GM23338 (cell line): ENCODE measurements around the gene THBS3. TPM values are rescaled to one million over a fixed set of nuclear protein-coding genes. Genes with fewer than 3 reads are reported as not detected.
A peak's percentile ranks its signal among the peaks of the same experiment; 100 is the strongest.

ENCODE experiments used
- ATAC-seq: fragments of 200-7000 bp; cut with Tn5 transposase; 3 replicates; pipeline ENCODE4 v1.9.1; 2020
- DNase-seq: peaks from one replicate; pipeline ENCODE4 v3.0.0-alpha.2; 2015; ENCODE audit warnings: low spot score
- H2AFZ ChIP-seq: fragments of 200-600 bp; sonication (generic); 2 replicates; pipeline ENCODE4 v1.8.0; 2016; ENCODE audit warnings: antibody characterized with exemption, mild to moderate bottlenecking, moderate library complexity
- H3F3A ChIP-seq: fragments of 200-600 bp; sonication (generic); replicated peaks from 2 replicates; pipeline ENCODE4 v1.8.0; 2017; ENCODE audit warnings: antibody characterized with exemption, mixed run types, low read depth
- H3K27ac ChIP-seq: fragments of 200-600 bp; sonication (generic); 2 replicates; pipeline ENCODE4 v1.6.1; 2016; ENCODE audit warnings: low read depth
- H3K27me3 ChIP-seq: fragments of 200-600 bp; sonication (generic); 2 replicates; pipeline ENCODE4 v1.8.0; 2016; ENCODE audit warnings: mild to moderate bottlenecking, mixed run types, moderate library complexity; ENCODE audit not compliant: insufficient read depth
- H3K36me3 ChIP-seq: fragments of 200-600 bp; sonication (generic); 2 replicates; pipeline ENCODE4 v1.8.0; 2016; ENCODE audit warnings: mild to moderate bottlenecking; ENCODE audit not compliant: insufficient read depth
- H3K4me1 ChIP-seq: fragments of 200-600 bp; sonication (generic); 2 replicates; pipeline ENCODE4 v1.8.0; 2016; ENCODE audit warnings: mild to moderate bottlenecking, moderate library complexity; ENCODE audit not compliant: insufficient read depth
- H3K4me2 ChIP-seq: fragments of 200-600 bp; sonication (generic); 2 replicates; pipeline ENCODE4 v1.7.1; 2017; ENCODE audit warnings: mixed run types
- H3K4me3 ChIP-seq: fragments of 200-600 bp; sonication (generic); 2 replicates; pipeline ENCODE4 v1.6.1; 2016; ENCODE audit warnings: mixed run types
- H3K79me2 ChIP-seq: fragments of 200-600 bp; sonication (generic); replicated peaks from 2 replicates; pipeline ENCODE4 v1.8.0; 2017; ENCODE audit warnings: mild to moderate bottlenecking; ENCODE audit not compliant: insufficient read depth
- H3K9me2 ChIP-seq: fragments of 200-600 bp; sonication (generic); 2 replicates; pipeline ENCODE4 v1.8.0; 2017; ENCODE audit not compliant: insufficient read depth
- H4K20me1 ChIP-seq: fragments of 200-600 bp; sonication (generic); replicated peaks from 2 replicates; pipeline ENCODE4 v1.8.0; 2017; ENCODE audit warnings: mild to moderate bottlenecking; ENCODE audit not compliant: insufficient read depth
- H3K27ac Mint-ChIP-seq: 2 replicates; pipeline ENCODE4 v1.8.0; 2020; ENCODE audit warnings: inconsistent platforms, mild to moderate bottlenecking, moderate library complexity, mixed read lengths
- H3K27me3 Mint-ChIP-seq: 3 replicates; pipeline ENCODE4 v1.8.0; 2022; ENCODE audit warnings: low read depth, mild to moderate bottlenecking, moderate library complexity, mixed read lengths, inconsistent platforms; ENCODE audit not compliant: insufficient read depth, poor library complexity
- H3K36me3 Mint-ChIP-seq: 3 replicates; pipeline ENCODE4 v1.8.0; 2021; ENCODE audit warnings: low read depth, mild to moderate bottlenecking, inconsistent platforms, moderate library complexity, mixed read lengths
- H3K4me1 Mint-ChIP-seq: 3 replicates; pipeline ENCODE4 v1.8.0; 2020; ENCODE audit warnings: mild to moderate bottlenecking, inconsistent platforms, mixed read lengths
- H3K4me3 Mint-ChIP-seq: 3 replicates; pipeline ENCODE4 v1.8.0; 2021; ENCODE audit warnings: moderate library complexity, mild to moderate bottlenecking, inconsistent platforms, mixed read lengths
- H3K9me3 Mint-ChIP-seq: 3 replicates; pipeline ENCODE4 v1.8.0; 2020; ENCODE audit warnings: moderate library complexity, mild to moderate bottlenecking, inconsistent platforms, mixed read lengths
- CREB1 ChIP-seq: fragments of 250-450 bp; sonication (Bioruptor Pico); IDR thresholded peaks from 2 replicates; pipeline ENCODE4 v1.5.0; 2020; ENCODE audit warnings: low read depth, mild to moderate bottlenecking, moderate library complexity
- EZH2 ChIP-seq: fragments of 200-600 bp; sonication (generic); IDR thresholded peaks from one replicate; pipeline ENCODE4 v1.8.0; 2017; ENCODE audit warnings: antibody characterized with exemption, mild to moderate bottlenecking, low read depth; ENCODE audit not compliant: unreplicated experiment
- EZH2phosphoT487 ChIP-seq: fragments of 200-600 bp; sonication (generic); IDR thresholded peaks from one replicate; pipeline ENCODE4 v1.8.1; 2018; ENCODE audit warnings: antibody characterized with exemption; ENCODE audit not compliant: unreplicated experiment
- JUNB ChIP-seq: IDR thresholded peaks from one replicate; pipeline ENCODE4 v1.6.1; 2016; ENCODE audit warnings: antibody characterized with exemption; ENCODE audit not compliant: unreplicated experiment
- NANOG ChIP-seq: IDR thresholded peaks from 2 replicates; pipeline ENCODE4 v1.6.1; 2016; ENCODE audit warnings: antibody characterized with exemption, borderline replicate concordance
- POLR2AphosphoS5 ChIP-seq: IDR thresholded peaks from 2 replicates; pipeline ENCODE4 v1.6.1; 2016; ENCODE audit warnings: antibody characterized with exemption, low read depth
- STAT1 ChIP-seq: IDR thresholded peaks from one replicate; pipeline ENCODE4 v1.6.1; 2016; ENCODE audit warnings: antibody characterized with exemption; ENCODE audit not compliant: unreplicated experiment
- ZNF114 ChIP-seq: fragments of 250-450 bp; sonication (Bioruptor Pico); IDR thresholded peaks from 2 replicates; pipeline ENCODE4 v1.5.0; 2020; ENCODE audit warnings: mild to moderate bottlenecking, moderate library complexity
- ZNF331 ChIP-seq: fragments of 250-450 bp; sonication (Bioruptor Pico); IDR thresholded peaks from 2 replicates; pipeline ENCODE4 v1.5.0; 2020; ENCODE audit warnings: low read depth, mild to moderate bottlenecking, moderate library complexity
- polyA plus RNA-seq: library from polyadenylated mRNA; unstranded; fragments of >200 nt; fragmentation: Nextera tagmentation; extraction: Ambion mirVana; gene quantifications from 2 replicates; pipeline ENCODE4 v1.2.1, GENCODE V29; 2016
- total RNA-seq: library from RNA; depleted of rRNA; stranded (reverse); fragments of >200 nt; shearing (Covaris generic); gene quantifications from 2 replicates; pipeline ENCODE4 v1.2.3, GENCODE V29; 2014
- TF ChIP-seq, protein P1 (sequence below): IDR thresholded peaks from one replicate; pipeline ENCODE4 v1.6.1; 2018; ENCODE audit warnings: antibody characterized with exemption; ENCODE audit not compliant: unreplicated experiment
- TF ChIP-seq, protein P2 (sequence below): fragments of 250-450 bp; sonication (Bioruptor Pico); IDR thresholded peaks from 2 replicates; pipeline ENCODE4 v1.5.0; 2020; ENCODE audit warnings: mild to moderate bottlenecking, moderate library complexity
- TF ChIP-seq, protein P3 (sequence below): IDR thresholded peaks from 2 replicates; pipeline ENCODE4 v1.6.1; 2016; ENCODE audit warnings: antibody characterized with exemption
- TF ChIP-seq, protein P4 (sequence below), 2 experiments: fragments of 200-600 bp in 1 of 2; sonication (generic) in 1 of 2; conservative IDR thresholded peaks; 2 replicates each; pipeline versions ENCODE4 v1.5.1 to v1.6.1; 2016 to 2017; ENCODE audit warnings: antibody characterized with exemption in 2 of 2, low read depth in 2 of 2, mild to moderate bottlenecking in 2 of 2, moderate library complexity in 1 of 2

The THBS3 gene
- total and polyA plus RNA-seq, 2 experiments from 2014 or later, result 1.2 to 4.3 TPM

GRCh38 chr1:155208541-155209311 is 1.0 kb upstream of the THBS3 start, which contains the start of gene MTX1:
MTX1 (plus strand) TSS chr1:155208695; CDS start chr1:155208805, 110 bp downstream.
- H3K36me3 Mint-ChIP-seq, result peaks cover 14% of the 10 kb centered on the region
- peaks cover 6% of the 10 kb centered on the region; the same call in 1 of the 2 replicates for H3K27me3 ChIP-seq
- H3K36me3 ChIP-seq, result no peaks in the 10 kb centered on the region
- H3K27ac Mint-ChIP-seq, result peak within 1 kb of the TSS; percentile 95
- peak within 1 kb of the TSS; percentile 90 for H3K27ac ChIP-seq
- H4K20me1 ChIP-seq, result no peaks in the 10 kb centered on the region; the same call in 1 of the 2 replicates
- H3K27me3 Mint-ChIP-seq, result peaks cover 42% of the 10 kb centered on the region
- peaks cover 30% of the 10 kb centered on the region for H3K4me1 Mint-ChIP-seq
- peaks cover 24% of the 10 kb centered on the region for H3F3A ChIP-seq
- TF ChIP-seq ZNF331, result no peak
- no peak for TF ChIP-seq EZH2
- no peak for TF ChIP-seq EZH2phosphoT487
- peak; percentile 93 for TF ChIP-seq CREB1
- TF ChIP-seq, protein P1, sequence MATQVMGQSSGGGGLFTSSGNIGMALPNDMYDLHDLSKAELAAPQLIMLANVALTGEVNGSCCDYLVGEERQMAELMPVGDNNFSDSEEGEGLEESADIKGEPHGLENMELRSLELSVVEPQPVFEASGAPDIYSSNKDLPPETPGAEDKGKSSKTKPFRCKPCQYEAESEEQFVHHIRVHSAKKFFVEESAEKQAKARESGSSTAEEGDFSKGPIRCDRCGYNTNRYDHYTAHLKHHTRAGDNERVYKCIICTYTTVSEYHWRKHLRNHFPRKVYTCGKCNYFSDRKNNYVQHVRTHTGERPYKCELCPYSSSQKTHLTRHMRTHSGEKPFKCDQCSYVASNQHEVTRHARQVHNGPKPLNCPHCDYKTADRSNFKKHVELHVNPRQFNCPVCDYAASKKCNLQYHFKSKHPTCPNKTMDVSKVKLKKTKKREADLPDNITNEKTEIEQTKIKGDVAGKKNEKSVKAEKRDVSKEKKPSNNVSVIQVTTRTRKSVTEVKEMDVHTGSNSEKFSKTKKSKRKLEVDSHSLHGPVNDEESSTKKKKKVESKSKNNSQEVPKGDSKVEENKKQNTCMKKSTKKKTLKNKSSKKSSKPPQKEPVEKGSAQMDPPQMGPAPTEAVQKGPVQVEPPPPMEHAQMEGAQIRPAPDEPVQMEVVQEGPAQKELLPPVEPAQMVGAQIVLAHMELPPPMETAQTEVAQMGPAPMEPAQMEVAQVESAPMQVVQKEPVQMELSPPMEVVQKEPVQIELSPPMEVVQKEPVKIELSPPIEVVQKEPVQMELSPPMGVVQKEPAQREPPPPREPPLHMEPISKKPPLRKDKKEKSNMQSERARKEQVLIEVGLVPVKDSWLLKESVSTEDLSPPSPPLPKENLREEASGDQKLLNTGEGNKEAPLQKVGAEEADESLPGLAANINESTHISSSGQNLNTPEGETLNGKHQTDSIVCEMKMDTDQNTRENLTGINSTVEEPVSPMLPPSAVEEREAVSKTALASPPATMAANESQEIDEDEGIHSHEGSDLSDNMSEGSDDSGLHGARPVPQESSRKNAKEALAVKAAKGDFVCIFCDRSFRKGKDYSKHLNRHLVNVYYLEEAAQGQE, result no peak
- TF ChIP-seq, protein P2, sequence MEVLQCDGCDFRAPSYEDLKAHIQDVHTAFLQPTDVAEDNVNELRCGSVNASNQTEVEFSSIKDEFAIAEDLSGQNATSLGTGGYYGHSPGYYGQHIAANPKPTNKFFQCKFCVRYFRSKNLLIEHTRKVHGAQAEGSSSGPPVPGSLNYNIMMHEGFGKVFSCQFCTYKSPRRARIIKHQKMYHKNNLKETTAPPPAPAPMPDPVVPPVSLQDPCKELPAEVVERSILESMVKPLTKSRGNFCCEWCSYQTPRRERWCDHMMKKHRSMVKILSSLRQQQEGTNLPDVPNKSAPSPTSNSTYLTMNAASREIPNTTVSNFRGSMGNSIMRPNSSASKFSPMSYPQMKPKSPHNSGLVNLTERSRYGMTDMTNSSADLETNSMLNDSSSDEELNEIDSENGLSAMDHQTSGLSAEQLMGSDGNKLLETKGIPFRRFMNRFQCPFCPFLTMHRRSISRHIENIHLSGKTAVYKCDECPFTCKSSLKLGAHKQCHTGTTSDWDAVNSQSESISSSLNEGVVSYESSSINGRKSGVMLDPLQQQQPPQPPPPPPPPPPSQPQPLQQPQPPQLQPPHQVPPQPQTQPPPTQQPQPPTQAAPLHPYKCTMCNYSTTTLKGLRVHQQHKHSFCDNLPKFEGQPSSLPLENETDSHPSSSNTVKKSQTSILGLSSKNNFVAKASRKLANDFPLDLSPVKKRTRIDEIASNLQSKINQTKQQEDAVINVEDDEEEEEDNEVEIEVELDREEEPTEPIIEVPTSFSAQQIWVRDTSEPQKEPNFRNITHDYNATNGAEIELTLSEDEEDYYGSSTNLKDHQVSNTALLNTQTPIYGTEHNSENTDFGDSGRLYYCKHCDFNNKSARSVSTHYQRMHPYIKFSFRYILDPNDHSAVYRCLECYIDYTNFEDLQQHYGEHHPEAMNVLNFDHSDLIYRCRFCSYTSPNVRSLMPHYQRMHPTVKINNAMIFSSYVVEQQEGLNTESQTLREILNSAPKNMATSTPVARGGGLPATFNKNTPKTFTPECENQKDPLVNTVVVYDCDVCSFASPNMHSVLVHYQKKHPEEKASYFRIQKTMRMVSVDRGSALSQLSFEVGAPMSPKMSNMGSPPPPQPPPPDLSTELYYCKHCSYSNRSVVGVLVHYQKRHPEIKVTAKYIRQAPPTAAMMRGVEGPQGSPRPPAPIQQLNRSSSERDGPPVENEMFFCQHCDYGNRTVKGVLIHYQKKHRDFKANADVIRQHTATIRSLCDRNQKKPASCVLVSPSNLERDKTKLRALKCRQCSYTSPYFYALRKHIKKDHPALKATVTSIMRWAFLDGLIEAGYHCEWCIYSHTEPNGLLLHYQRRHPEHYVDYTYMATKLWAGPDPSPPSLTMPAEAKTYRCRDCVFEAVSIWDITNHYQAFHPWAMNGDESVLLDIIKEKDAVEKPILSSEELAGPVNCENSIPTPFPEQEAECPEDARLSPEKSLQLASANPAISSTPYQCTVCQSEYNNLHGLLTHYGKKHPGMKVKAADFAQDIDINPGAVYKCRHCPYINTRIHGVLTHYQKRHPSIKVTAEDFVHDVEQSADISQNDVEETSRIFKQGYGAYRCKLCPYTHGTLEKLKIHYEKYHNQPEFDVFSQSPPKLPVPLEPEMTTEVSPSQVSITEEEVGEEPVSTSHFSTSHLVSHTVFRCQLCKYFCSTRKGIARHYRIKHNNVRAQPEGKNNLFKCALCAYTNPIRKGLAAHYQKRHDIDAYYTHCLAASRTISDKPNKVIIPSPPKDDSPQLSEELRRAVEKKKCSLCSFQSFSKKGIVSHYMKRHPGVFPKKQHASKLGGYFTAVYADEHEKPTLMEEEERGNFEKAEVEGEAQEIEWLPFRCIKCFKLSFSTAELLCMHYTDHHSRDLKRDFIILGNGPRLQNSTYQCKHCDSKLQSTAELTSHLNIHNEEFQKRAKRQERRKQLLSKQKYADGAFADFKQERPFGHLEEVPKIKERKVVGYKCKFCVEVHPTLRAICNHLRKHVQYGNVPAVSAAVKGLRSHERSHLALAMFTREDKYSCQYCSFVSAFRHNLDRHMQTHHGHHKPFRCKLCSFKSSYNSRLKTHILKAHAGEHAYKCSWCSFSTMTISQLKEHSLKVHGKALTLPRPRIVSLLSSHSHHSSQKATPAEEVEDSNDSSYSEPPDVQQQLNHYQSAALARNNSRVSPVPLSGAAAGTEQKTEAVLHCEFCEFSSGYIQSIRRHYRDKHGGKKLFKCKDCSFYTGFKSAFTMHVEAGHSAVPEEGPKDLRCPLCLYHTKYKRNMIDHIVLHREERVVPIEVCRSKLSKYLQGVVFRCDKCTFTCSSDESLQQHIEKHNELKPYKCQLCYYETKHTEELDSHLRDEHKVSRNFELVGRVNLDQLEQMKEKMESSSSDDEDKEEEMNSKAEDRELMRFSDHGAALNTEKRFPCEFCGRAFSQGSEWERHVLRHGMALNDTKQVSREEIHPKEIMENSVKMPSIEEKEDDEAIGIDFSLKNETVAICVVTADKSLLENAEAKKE (CRISPR knock-in tag), result no peak
- peak; percentile 56 for TF ChIP-seq POLR2AphosphoS5
- no peak for TF ChIP-seq ZNF114 (CRISPR knock-in tag)
- TF ChIP-seq, protein P3, sequence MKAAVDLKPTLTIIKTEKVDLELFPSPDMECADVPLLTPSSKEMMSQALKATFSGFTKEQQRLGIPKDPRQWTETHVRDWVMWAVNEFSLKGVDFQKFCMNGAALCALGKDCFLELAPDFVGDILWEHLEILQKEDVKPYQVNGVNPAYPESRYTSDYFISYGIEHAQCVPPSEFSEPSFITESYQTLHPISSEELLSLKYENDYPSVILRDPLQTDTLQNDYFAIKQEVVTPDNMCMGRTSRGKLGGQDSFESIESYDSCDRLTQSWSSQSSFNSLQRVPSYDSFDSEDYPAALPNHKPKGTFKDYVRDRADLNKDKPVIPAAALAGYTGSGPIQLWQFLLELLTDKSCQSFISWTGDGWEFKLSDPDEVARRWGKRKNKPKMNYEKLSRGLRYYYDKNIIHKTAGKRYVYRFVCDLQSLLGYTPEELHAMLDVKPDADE, result peak; percentile 51; the same call in 1 of the 2 replicates
- TF ChIP-seq NANOG, result no peak
- no peak for TF ChIP-seq JUNB
- TF ChIP-seq STAT1, result no peak
- TF ChIP-seq, protein P4, sequence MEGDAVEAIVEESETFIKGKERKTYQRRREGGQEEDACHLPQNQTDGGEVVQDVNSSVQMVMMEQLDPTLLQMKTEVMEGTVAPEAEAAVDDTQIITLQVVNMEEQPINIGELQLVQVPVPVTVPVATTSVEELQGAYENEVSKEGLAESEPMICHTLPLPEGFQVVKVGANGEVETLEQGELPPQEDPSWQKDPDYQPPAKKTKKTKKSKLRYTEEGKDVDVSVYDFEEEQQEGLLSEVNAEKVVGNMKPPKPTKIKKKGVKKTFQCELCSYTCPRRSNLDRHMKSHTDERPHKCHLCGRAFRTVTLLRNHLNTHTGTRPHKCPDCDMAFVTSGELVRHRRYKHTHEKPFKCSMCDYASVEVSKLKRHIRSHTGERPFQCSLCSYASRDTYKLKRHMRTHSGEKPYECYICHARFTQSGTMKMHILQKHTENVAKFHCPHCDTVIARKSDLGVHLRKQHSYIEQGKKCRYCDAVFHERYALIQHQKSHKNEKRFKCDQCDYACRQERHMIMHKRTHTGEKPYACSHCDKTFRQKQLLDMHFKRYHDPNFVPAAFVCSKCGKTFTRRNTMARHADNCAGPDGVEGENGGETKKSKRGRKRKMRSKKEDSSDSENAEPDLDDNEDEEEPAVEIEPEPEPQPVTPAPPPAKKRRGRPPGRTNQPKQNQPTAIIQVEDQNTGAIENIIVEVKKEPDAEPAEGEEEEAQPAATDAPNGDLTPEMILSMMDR (conservative IDR thresholded peaks at IDR 0.05; ENCODE audit: low read depth in 2 of 2), result no peak
- H3K9me3 Mint-ChIP-seq, result no peaks in the 10 kb centered on the region; the same call in 1 of the 3 replicates
- ATAC-seq (peak; percentile 65), DNase-seq (peak; percentile 96)
- peaks cover 21% of the 10 kb centered on the region for H3K4me1 ChIP-seq
- H3K4me3 ChIP-seq, result peak within 1 kb of the TSS; percentile 99
- H3K79me2 ChIP-seq, result 0 out of 2 replicates have a peak, but pooled peaks cover 7% of the 10 kb centered on the region
- no peaks in the 10 kb centered on the region for H3K9me2 ChIP-seq
- peak within 1 kb of the TSS; percentile 97 for H2AFZ ChIP-seq
- peak within 1 kb of the TSS; percentile 99 for H3K4me2 ChIP-seq
- H3K4me3 Mint-ChIP-seq, result peak within 1 kb of the TSS; percentile 88
